Glomerular endothelial cell (primary cell): Measurements from ENCODE around the gene FYB2. TPM values are rescaled to one million over a fixed set of nuclear protein-coding genes. Genes with fewer than 3 reads are reported as not detected.
"Not testable (repeated sequence)": the region's sequence is repeated elsewhere in the genome, so short reads cannot be mapped to it uniquely, and the experiment has no call there.

Experiments used
- DNase-seq: peaks from one replicate; pipeline ENCODE4 v3.0.0-alpha.2; 2011; ENCODE audit warnings: low read depth, low spot score; ENCODE audit errors: extremely low read depth
- total RNA-seq: library from RNA; depleted of rRNA; stranded (reverse); fragments of >200 nt; gene quantifications from 2 replicates; pipeline ENCODE4 v1.2.3, GENCODE V29; 2015

Gene FYB2
- total RNA-seq, 1 donor from 2014 or later = not detected

GRCh38 chr1:56798053-56798471 lies 21.1 kb downstream of the FYB2 start:
- no peak for DNase-seq

- DNase-seq = no peak
These were observed 22.0 kb downstream of the FYB2 start for GRCh38 chr1:56797065-56797685.

- DNase-seq = no peak
These were observed 23.3 kb downstream of the FYB2 start for GRCh38 chr1:56795870-56796269.

- no peak for DNase-seq
These were observed 29.2 kb downstream of the FYB2 start for GRCh38 chr1:56790036-56790435.

GRCh38 chr1:56788588-56788987 lies 30.6 kb downstream of the FYB2 start:
- DNase-seq = no peak

GRCh38 chr1:56788102-56788501 lies 31.1 kb downstream of the FYB2 start:
- no peak for DNase-seq

- no peak for DNase-seq
These were observed 31.9 kb downstream of the FYB2 start for GRCh38 chr1:56787330-56787729.

- DNase-seq = no peak
These were observed 36.4 kb downstream of the FYB2 start for GRCh38 chr1:56782773-56783172.

GRCh38 chr1:56780826-56781225 lies 38.4 kb downstream of the FYB2 start:
- no peak for DNase-seq

GRCh38 chr1:56780128-56780750 lies 39.0 kb downstream of the FYB2 start:
- no peak for DNase-seq

- DNase-seq = no peak
These were observed 41.2 kb downstream of the FYB2 start for GRCh38 chr1:56777972-56778371.

GRCh38 chr1:56774732-56775131 lies 44.5 kb downstream of the FYB2 start:
- not testable (repeated sequence) for DNase-seq

GRCh38 chr1:56774067-56774609 lies 45.1 kb downstream of the FYB2 start:
- no peak for DNase-seq

- DNase-seq = no peak
These were observed 45.7 kb downstream of the FYB2 start for GRCh38 chr1:56773341-56774066.

- DNase-seq = no peak
These were observed 47.5 kb downstream of the FYB2 start for GRCh38 chr1:56771717-56772116.

- DNase-seq = no peak
These were observed 60.4 kb downstream of the FYB2 start for GRCh38 chr1:56758794-56759193.

- no peak for DNase-seq
These were observed 61.1 kb downstream of the FYB2 start for GRCh38 chr1:56758135-56758534.

- DNase-seq = no peak
These were observed 63.3 kb downstream of the FYB2 start for GRCh38 chr1:56755911-56756310.

- DNase-seq = no peak
These were observed 64.3 kb downstream of the FYB2 start for GRCh38 chr1:56754708-56755479.

- DNase-seq = no peak
These were observed 74.0 kb downstream of the FYB2 start for GRCh38 chr1:56745231-56745630.

- DNase-seq = no peak
These were observed 90.2 kb downstream of the FYB2 start for GRCh38 chr1:56728964-56729363.
